Lower lobe of right lung (tissue), 2 donors: ENCODE data around the gene ANTXR2. TPM values are rescaled to one million over a fixed set of nuclear protein-coding genes. Genes with fewer than 3 reads are reported as not detected.

ENCODE experiments used
- ATAC-seq, 2 donors: fragments of 200-7000 bp; cut with Tn5 transposase; one replicate each; pipeline ENCODE4 v1.9.1; 2020 to 2022; ENCODE audit warnings: mild to moderate bottlenecking in 2 of 2, moderate library complexity in 2 of 2
- DNase-seq: peaks from one replicate; pipeline ENCODE4 v3.0.0-alpha.2; 2020
- H3K27ac ChIP-seq: fragments of 200-600 bp; one replicate; pipeline ENCODE4 v1.8.0; 2022
- H3K27me3 ChIP-seq: fragments of 200-600 bp; one replicate; pipeline ENCODE4 v1.8.0; 2022; ENCODE audit warnings: low read depth
- H3K36me3 ChIP-seq: fragments of 200-600 bp; one replicate; pipeline ENCODE4 v1.8.0; 2022; ENCODE audit warnings: mild to moderate bottlenecking
- H3K4me1 ChIP-seq: fragments of 200-600 bp; one replicate; pipeline ENCODE4 v1.8.0; 2022
- H3K4me3 ChIP-seq: fragments of 200-600 bp; one replicate; pipeline ENCODE4 v1.8.0; 2022; ENCODE audit warnings: mild to moderate bottlenecking
- H3K9me3 ChIP-seq: fragments of 200-600 bp; one replicate; pipeline ENCODE4 v1.8.0; 2022
- CTCF ChIP-seq: fragments of 200-600 bp; IDR thresholded peaks from one replicate; pipeline ENCODE4 v1.8.0; 2022; ENCODE audit warnings: antibody characterized with exemption, mild to moderate bottlenecking
- intact Hi-C: fragments of 100-400 bp; cut with DNase I; formaldehyde crosslinking; loops from one replicate; pipeline ENCODE4 v1.11.0; 2022
- total RNA-seq: library from RNA; stranded (reverse); fragmentation: NEBNext Ultra II Directional; extraction: Animal tissue kit (Norgen Biotek cat#: 25700); gene quantifications from one replicate; pipeline ENCODE4 v1.2.1, GENCODE V29; 2021
- donor health status: DM: no; HTN: yes; CAD: no; lungs with severe emphysema.

Gene ANTXR2
- total RNA-seq, 1 donor from 2014 or later = 62.8 TPM

- ATAC-seq (no peak), DNase-seq (no peak)
- H3K4me1 ChIP-seq = no peaks in the 10 kb centered on the region
- no peak overlapping the region for H3K27ac ChIP-seq
- H3K9me3 ChIP-seq = no peaks in the 10 kb centered on the region
- intact Hi-C loops = no loop called here
- no peak for TF ChIP-seq CTCF
- H3K4me3 ChIP-seq = no peak overlapping the region
- H3K36me3 ChIP-seq = no peaks in the 10 kb centered on the region
- H3K27me3 ChIP-seq = no peaks in the 10 kb centered on the region
Measured at GRCh38 chr4:79934660-79935059, 138.4 kb downstream of the ANTXR2 start.

- DNase-seq = no peak
- Histone ChIP-seq H3K27ac (no peak overlapping the region), H3K27me3 (no peaks in the 10 kb centered on the region), H3K36me3 (no peaks in the 10 kb centered on the region), H3K4me3 (no peak overlapping the region), H3K4me1 (no peaks in the 10 kb centered on the region), H3K9me3 (no peaks in the 10 kb centered on the region)
- no peak for ATAC-seq
- TF ChIP-seq CTCF = no peak
- intact Hi-C loops = no loop called here
Measured at GRCh38 chr4:79927931-79928330, 145.1 kb downstream of the ANTXR2 start.

- Histone ChIP-seq H3K4me1 (no peaks in the 10 kb centered on the region), H3K27ac (no peak overlapping the region), H3K4me3 (no peak overlapping the region), H3K27me3 (no peaks in the 10 kb centered on the region), H3K9me3 (no peaks in the 10 kb centered on the region), H3K36me3 (no peaks in the 10 kb centered on the region)
- intact Hi-C loops = no loop called here
- TF ChIP-seq CTCF = no peak
- no peak for ATAC-seq
- DNase-seq = no peak
Measured at GRCh38 chr4:79923281-79923680, 149.7 kb downstream of the ANTXR2 start.

GRCh38 chr4:79922011-79922410 lies 151.0 kb downstream of the ANTXR2 start:
- Histone ChIP-seq H3K27me3 (no peaks in the 10 kb centered on the region), H3K4me1 (no peaks in the 10 kb centered on the region), H3K27ac (no peak overlapping the region), H3K9me3 (no peaks in the 10 kb centered on the region), H3K36me3 (no peaks in the 10 kb centered on the region), H3K4me3 (no peak overlapping the region)
- TF ChIP-seq CTCF = no peak
- ATAC-seq (no peak), DNase-seq (no peak)
- intact Hi-C loops = no loop called here

GRCh38 chr4:79920163-79920853 lies 152.7 kb downstream of the ANTXR2 start:
- TF ChIP-seq CTCF = no peak
- no peak overlapping the region for H3K4me3 ChIP-seq
- ATAC-seq = no peak
- H3K9me3 ChIP-seq = no peaks in the 10 kb centered on the region
- no peak overlapping the region for H3K27ac ChIP-seq
- H3K36me3 ChIP-seq = no peaks in the 10 kb centered on the region
- H3K27me3 ChIP-seq = no peaks in the 10 kb centered on the region
- no peak for DNase-seq
- no peaks in the 10 kb centered on the region for H3K4me1 ChIP-seq
- intact Hi-C loops = no loop called here
